IPS DF 6.9 (cell line): ENCODE data around the gene NOSIP.

Source experiments
- DNase-seq: peaks from one replicate; pipeline ENCODE4 v3.0.0-alpha.2; 2013; ENCODE audit warnings: low read depth, low spot score
- H3K27ac ChIP-seq: one replicate; pipeline ENCODE4 v1.5.1; 2013; ENCODE audit warnings: low read length, control low read depth
- H3K27me3 ChIP-seq: 2 replicates; pipeline ENCODE4 v1.6.1; 2013; ENCODE audit warnings: mild to moderate bottlenecking, low read length; ENCODE audit not compliant: control insufficient read depth, insufficient read depth
- H3K36me3 ChIP-seq: 2 replicates; pipeline ENCODE4 v1.6.1; 2013; ENCODE audit warnings: low read length; ENCODE audit not compliant: control insufficient read depth, insufficient read depth
- H3K4me1 ChIP-seq: 2 replicates; pipeline ENCODE4 v1.6.1; 2013; ENCODE audit warnings: low read length; ENCODE audit not compliant: control insufficient read depth, insufficient read depth
- H3K4me3 ChIP-seq: 2 replicates; pipeline ENCODE4 v1.5.1; 2013; ENCODE audit warnings: mild to moderate bottlenecking, low read length
- H3K9me3 ChIP-seq: 2 replicates; pipeline ENCODE4 v1.6.1; 2013; ENCODE audit warnings: low read length, inconsistent platforms; ENCODE audit not compliant: control insufficient read depth, insufficient read depth
- WGBS: extraction: QIAGEN DNeasy Blood & Tissue Kit; methylation state at CpG from one replicate; pipeline ENCODE4 v1.1.7; 2013; ENCODE audit warnings: mixed read lengths, missing lambda C conversion rate; ENCODE audit not compliant: insufficient read length, insufficient coverage; 5-methylcytosine and 5-hydroxymethylcytosine counted together

Gene NOSIP

DNA sequence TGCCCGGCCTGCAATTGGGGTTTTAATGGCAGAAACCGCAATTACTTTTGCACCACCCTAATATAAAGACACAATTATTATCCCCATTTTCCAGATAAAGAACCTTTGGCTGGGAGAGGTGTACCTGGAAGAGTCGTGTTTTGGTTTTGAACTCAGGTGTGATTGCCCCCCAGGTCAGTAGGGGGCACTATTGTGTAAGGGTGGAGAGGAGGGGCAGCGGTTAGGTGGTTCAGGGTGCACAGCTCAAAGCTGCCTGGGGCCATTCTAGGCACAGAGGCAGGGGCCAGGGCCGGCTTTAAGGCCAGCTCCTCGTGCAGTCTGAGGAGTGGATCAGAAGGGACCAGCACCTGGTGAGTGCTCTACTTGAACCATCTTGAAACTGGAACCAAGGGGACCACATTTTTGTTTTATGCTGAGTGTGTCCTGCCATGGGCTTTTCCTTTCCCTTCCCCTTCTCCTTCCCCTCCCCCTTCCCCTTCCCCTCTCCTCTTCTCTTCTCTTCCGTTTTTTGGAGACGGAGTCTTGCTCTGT, 73.7 kb downstream of the NOSIP start:
- Histone ChIP-seq H3K27ac (no peak overlapping the region), H3K4me1 (no peaks in the 10 kb centered on the region), H3K9me3 (no peaks in the 10 kb centered on the region), H3K27me3 (no peaks in the 10 kb centered on the region), H3K4me3 (no peak overlapping the region), H3K36me3 (no peaks in the 10 kb centered on the region)
- no CpG with 5 or more reads among the region's 8 CpGs for WGBS
- DNase-seq = no peak
